Progenitor cell of endocrine pancreas (in vitro differentiated cells): ENCODE data around the gene RNF113B. TPM values are rescaled to one million over a fixed set of nuclear protein-coding genes. Genes with fewer than 3 reads are reported as not detected.
A peak's percentile ranks its signal among the peaks of the same experiment; 100 is the strongest.

Experiments
- DNase-seq: peaks from one replicate; pipeline ENCODE4 v3.0.0; 2021; ENCODE audit warnings: low spot score; ENCODE audit not compliant: unreplicated experiment
- H3K27ac Mint-ChIP-seq: 2 replicates; pipeline ENCODE4 v1.8.0; 2021; ENCODE audit warnings: mild to moderate bottlenecking, moderate library complexity, mixed read lengths
- H3K27me3 Mint-ChIP-seq: 2 replicates; pipeline ENCODE4 v1.8.0; 2021; ENCODE audit warnings: mixed read lengths
- H3K36me3 Mint-ChIP-seq: 2 replicates; pipeline ENCODE4 v1.8.0; 2022; ENCODE audit warnings: mixed read lengths; ENCODE audit not compliant: insufficient read depth
- H3K4me1 Mint-ChIP-seq: 2 replicates; pipeline ENCODE4 v1.8.0; 2021; ENCODE audit warnings: low read depth, mixed read lengths
- H3K4me3 Mint-ChIP-seq: 2 replicates; pipeline ENCODE4 v1.8.0; 2021; ENCODE audit warnings: low read depth, mild to moderate bottlenecking, moderate library complexity, mixed read lengths
- H3K9me3 Mint-ChIP-seq: 2 replicates; pipeline ENCODE4 v1.8.0; 2021; ENCODE audit warnings: low read depth, mixed read lengths
- total RNA-seq: library from RNA; stranded (reverse); gene quantifications from 2 replicates; pipeline ENCODE4 v1.2.1, GENCODE V29; 2021
- TF ChIP-seq, protein P1 (sequence below): fragments of 200-600 bp; sonication (generic); IDR thresholded peaks from one replicate; pipeline ENCODE4 v1.5.0; 2021; ENCODE audit warnings: antibody characterized with exemption, mild to moderate bottlenecking; ENCODE audit not compliant: unreplicated experiment

Gene RNF113B
- total RNA-seq, 1 donor from 2014 or later = not detected

- Mint-ChIP-seq H3K27ac (peak overlapping the region; percentile 85), H3K9me3 (peaks cover 8% of the 10 kb centered on the region), H3K27me3 (no peaks in the 10 kb centered on the region), H3K4me1 (peaks cover 38% of the 10 kb centered on the region), H3K4me3 (peak overlapping the region; percentile 43), H3K36me3 (peaks cover 27% of the 10 kb centered on the region)
- DNase-seq = no peak
- TF ChIP-seq, protein P1, sequence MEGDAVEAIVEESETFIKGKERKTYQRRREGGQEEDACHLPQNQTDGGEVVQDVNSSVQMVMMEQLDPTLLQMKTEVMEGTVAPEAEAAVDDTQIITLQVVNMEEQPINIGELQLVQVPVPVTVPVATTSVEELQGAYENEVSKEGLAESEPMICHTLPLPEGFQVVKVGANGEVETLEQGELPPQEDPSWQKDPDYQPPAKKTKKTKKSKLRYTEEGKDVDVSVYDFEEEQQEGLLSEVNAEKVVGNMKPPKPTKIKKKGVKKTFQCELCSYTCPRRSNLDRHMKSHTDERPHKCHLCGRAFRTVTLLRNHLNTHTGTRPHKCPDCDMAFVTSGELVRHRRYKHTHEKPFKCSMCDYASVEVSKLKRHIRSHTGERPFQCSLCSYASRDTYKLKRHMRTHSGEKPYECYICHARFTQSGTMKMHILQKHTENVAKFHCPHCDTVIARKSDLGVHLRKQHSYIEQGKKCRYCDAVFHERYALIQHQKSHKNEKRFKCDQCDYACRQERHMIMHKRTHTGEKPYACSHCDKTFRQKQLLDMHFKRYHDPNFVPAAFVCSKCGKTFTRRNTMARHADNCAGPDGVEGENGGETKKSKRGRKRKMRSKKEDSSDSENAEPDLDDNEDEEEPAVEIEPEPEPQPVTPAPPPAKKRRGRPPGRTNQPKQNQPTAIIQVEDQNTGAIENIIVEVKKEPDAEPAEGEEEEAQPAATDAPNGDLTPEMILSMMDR = no peak
Observed at GRCh38 chr13:98200211-98200878, 23.3 kb upstream of the RNF113B start.

- H3K9me3 Mint-ChIP-seq = peaks cover 4% of the 10 kb centered on the region
- no peak for DNase-seq
- H3K4me1 Mint-ChIP-seq = peaks cover 38% of the 10 kb centered on the region
- peak overlapping the region; percentile 49 for H3K27ac Mint-ChIP-seq
- H3K4me3 Mint-ChIP-seq = peak overlapping the region; percentile 7
- H3K36me3 Mint-ChIP-seq = peaks cover 21% of the 10 kb centered on the region
- TF ChIP-seq, protein P1 = no peak
- H3K27me3 Mint-ChIP-seq = no peaks in the 10 kb centered on the region
Observed at GRCh38 chr13:98199480-98199879, 22.4 kb upstream of the RNF113B start.

GRCh38 chr13:98198683-98199082, 21.6 kb upstream of the RNF113B start:
- peaks cover 38% of the 10 kb centered on the region for H3K4me1 Mint-ChIP-seq
- no peak for DNase-seq
- TF ChIP-seq, protein P1 = no peak
- no peak overlapping the region for H3K4me3 Mint-ChIP-seq
- peaks cover 13% of the 10 kb centered on the region for H3K36me3 Mint-ChIP-seq
- peaks cover 4% of the 10 kb centered on the region for H3K9me3 Mint-ChIP-seq
- no peaks in the 10 kb centered on the region for H3K27me3 Mint-ChIP-seq
- H3K27ac Mint-ChIP-seq = peak overlapping the region; percentile 49

GRCh38 chr13:98195054-98195791, 18.2 kb upstream of the RNF113B start:
- no peak overlapping the region for H3K27ac Mint-ChIP-seq
- no peaks in the 10 kb centered on the region for H3K9me3 Mint-ChIP-seq
- TF ChIP-seq, protein P1 = no peak
- H3K4me1 Mint-ChIP-seq = peaks cover 20% of the 10 kb centered on the region
- no peaks in the 10 kb centered on the region for H3K27me3 Mint-ChIP-seq
- H3K36me3 Mint-ChIP-seq = peaks cover 4% of the 10 kb centered on the region
- no peak overlapping the region for H3K4me3 Mint-ChIP-seq
- no peak for DNase-seq

GRCh38 chr13:98192008-98192407, 14.9 kb upstream of the RNF113B start:
- TF ChIP-seq, protein P1 = no peak
- Mint-ChIP-seq H3K27me3 (no peaks in the 10 kb centered on the region), H3K27ac (no peak overlapping the region), H3K36me3 (peaks cover 3% of the 10 kb centered on the region), H3K4me1 (peaks cover 15% of the 10 kb centered on the region), H3K9me3 (no peaks in the 10 kb centered on the region), H3K4me3 (no peak overlapping the region)
- no peak for DNase-seq
